SK-N-SH (cell line): ENCODE measurements around the gene TMEM72. TPM values are rescaled to one million over a fixed set of nuclear protein-coding genes. Genes with fewer than 3 reads are reported as not detected.
A peak's percentile ranks its signal among the peaks of the same experiment; 100 is the strongest.

Source experiments
- CTCF ChIA-PET: fragments of 300-600, 350-600 bp; formaldehyde crosslinking; extraction: SDS; loops from one replicate; lab custom pipeline; 2021; lab: Yijun Ruan, JAX
- POLR2A ChIA-PET: fragments of 350-600 bp; sonication (Branson Sonifier 250); formaldehyde crosslinking; extraction: SDS; loops from one replicate; lab custom pipeline; 2020; ENCODE audit warnings: antibody characterized with exemption, inconsistent platforms; lab: Yijun Ruan, JAX
- DNase-seq: peaks from one replicate; pipeline ENCODE4 v3.0.0; 2012
- H2AFZ ChIP-seq: fragments of 200-600 bp; sonication (generic); 2 replicates; pipeline ENCODE4 v1.8.1; 2016; ENCODE audit warnings: antibody characterized with exemption, mild to moderate bottlenecking, low read depth
- H3F3A ChIP-seq: fragments of 200-600 bp; sonication (generic); replicated peaks from 2 replicates; pipeline ENCODE3; 2016; ENCODE audit warnings: antibody characterized with exemption, mild to moderate bottlenecking; ENCODE audit not compliant: insufficient read depth
- H3K27ac ChIP-seq, 2 experiments: fragments of 200-500 bp in 1 of 2; fragments of 200-600 bp in 1 of 2; sonication (Bioruptor generic) in 1 of 2; sonication (generic), shearing (Covaris generic) in 1 of 2; 2 replicates each; pipeline versions ENCODE4 v1.5.1 to v1.6.1; 2014 to 2016; ENCODE audit warnings: low read depth in 2 of 2, inconsistent platforms in 1 of 2, low read length in 1 of 2, mild to moderate bottlenecking in 1 of 2, mixed read lengths in 1 of 2
- H3K27me3 ChIP-seq: fragments of 200-600 bp; sonication (generic), shearing (Covaris generic); 2 replicates; pipeline ENCODE4 v1.6.1; 2016; ENCODE audit warnings: mixed run types; ENCODE audit not compliant: insufficient read depth
- H3K36me3 ChIP-seq, 2 experiments: fragments of 200-500 bp in 1 of 2; fragments of 200-600 bp in 1 of 2; sonication (Bioruptor generic) in 1 of 2; sonication (generic) in 1 of 2; replicated peaks in 1 of 2; 2 replicates each; pipeline versions ENCODE3 to v1.5.1; 2014 to 2016; ENCODE audit warnings: low read length in 1 of 2, mild to moderate bottlenecking in 1 of 2; ENCODE audit not compliant: insufficient read depth in 2 of 2, control insufficient read depth in 1 of 2
- H3K4me1 ChIP-seq, 2 experiments: fragments of 200-500 bp in 1 of 2; fragments of 200-600 bp in 1 of 2; sonication (Bioruptor generic) in 1 of 2; sonication (generic), shearing (Covaris generic) in 1 of 2; 2 replicates each; pipeline versions ENCODE4 v1.5.1 to v1.6.1; 2014 to 2016; ENCODE audit warnings: low read depth in 1 of 2, low read length in 1 of 2, mixed run types in 1 of 2; ENCODE audit not compliant: insufficient read depth in 2 of 2, control insufficient read depth in 1 of 2
- H3K4me2 ChIP-seq: fragments of 200-600 bp; sonication (generic), shearing (Covaris generic); 2 replicates; pipeline ENCODE4 v1.6.1; 2017; ENCODE audit warnings: mixed run types
- H3K4me3 ChIP-seq, 2 experiments: fragments of 200-500 bp in 1 of 2; fragments of 200-600 bp in 1 of 2; sonication (Bioruptor generic) in 1 of 2; sonication (generic), shearing (Covaris generic) in 1 of 2; 2 replicates each; pipeline versions ENCODE4 v1.5.1 to v1.8.1; 2014 to 2016; ENCODE audit warnings: low read depth in 2 of 2, inconsistent platforms in 1 of 2, low read length in 1 of 2, mild to moderate bottlenecking in 1 of 2, mixed read lengths in 1 of 2, moderate library complexity in 1 of 2
- H3K79me2 ChIP-seq: fragments of 200-600 bp; sonication (generic); 2 replicates; pipeline ENCODE4 v1.8.1; 2017; ENCODE audit warnings: mild to moderate bottlenecking; ENCODE audit not compliant: insufficient read depth
- H3K9ac ChIP-seq: fragments of 200-600 bp; sonication (generic); 2 replicates; pipeline ENCODE4 v1.6.1; 2017; ENCODE audit warnings: mixed run types
- H3K9me2 ChIP-seq: fragments of 200-600 bp; sonication (generic); 2 replicates; pipeline ENCODE4 v1.6.1; 2017; ENCODE audit warnings: mixed run types
- H3K9me3 ChIP-seq: fragments of 200-600 bp; sonication (generic); 2 replicates; pipeline ENCODE4 v1.6.1; 2017; ENCODE audit warnings: mixed run types, mild to moderate bottlenecking, moderate library complexity
- H4K20me1 ChIP-seq: fragments of 200-600 bp; sonication (generic); 2 replicates; pipeline ENCODE4 v1.6.1; 2017; ENCODE audit warnings: mild to moderate bottlenecking, mixed run types; ENCODE audit not compliant: insufficient read depth
- CHD2 ChIP-seq: fragments of 150-350 bp; IDR thresholded peaks from 2 replicates; pipeline ENCODE4 v1.6.1; 2018; ENCODE audit warnings: low read length; ENCODE audit not compliant: partially characterized antibody
- EP300 ChIP-seq, 2 experiments: IDR thresholded peaks; 2 replicates each; pipeline versions ENCODE4 v1.4.0 to v1.6.1; 2012; ENCODE audit warnings: borderline replicate concordance in 1 of 2, low read depth in 1 of 2, low read length in 1 of 2
- EZH2phosphoT487 ChIP-seq: fragments of 200-600 bp; sonication (generic); IDR thresholded peaks from 2 replicates; pipeline ENCODE4 v1.6.1; 2017; ENCODE audit warnings: low read depth, mixed run types, mild to moderate bottlenecking, antibody characterized with exemption, moderate library complexity, borderline replicate concordance
- FOSL2 ChIP-seq: IDR thresholded peaks from 2 replicates; pipeline ENCODE4 v1.4.0; 2012; ENCODE audit warnings: low read depth, mild to moderate bottlenecking, moderate library complexity, borderline replicate concordance
- GABPA ChIP-seq: IDR thresholded peaks from 2 replicates; pipeline ENCODE4 v1.4.0; 2012; ENCODE audit warnings: low read depth, mild to moderate bottlenecking
- MEF2A ChIP-seq: IDR thresholded peaks from 2 replicates; pipeline ENCODE4 v1.4.0; 2012; ENCODE audit warnings: low read depth, borderline replicate concordance
- NFIC ChIP-seq: IDR thresholded peaks from 2 replicates; pipeline ENCODE4 v1.4.0; 2012; ENCODE audit warnings: borderline replicate concordance
- NRF1 ChIP-seq: IDR thresholded peaks from 2 replicates; pipeline ENCODE4 v1.6.1; 2012; ENCODE audit warnings: low read depth, mild to moderate bottlenecking, low read length
- PBX3 ChIP-seq: IDR thresholded peaks from 2 replicates; pipeline ENCODE4; 2012
- RAD21 ChIP-seq: IDR thresholded peaks from 2 replicates; pipeline ENCODE4 v1.6.1; 2012; ENCODE audit warnings: mild to moderate bottlenecking, low read length
- RCOR1 ChIP-seq: fragments of 150-350 bp; IDR thresholded peaks from 2 replicates; pipeline ENCODE4 v1.6.1; 2017; ENCODE audit warnings: antibody characterized with exemption, low read length
- RFX5 ChIP-seq: IDR thresholded peaks from 2 replicates; pipeline ENCODE4 v1.6.1; 2012; ENCODE audit warnings: mild to moderate bottlenecking, improper control_type of control experiment, low read length
- RXRA ChIP-seq: IDR thresholded peaks from 2 replicates; pipeline ENCODE4 v1.4.0; 2012; ENCODE audit warnings: low read depth, mild to moderate bottlenecking, borderline replicate concordance
- SMC3 ChIP-seq: IDR thresholded peaks from 2 replicates; pipeline ENCODE4 v1.6.1; 2012; ENCODE audit warnings: low read depth, low read length, improper control_type of control experiment
- TCF12 ChIP-seq: IDR thresholded peaks from 2 replicates; pipeline ENCODE4 v1.4.0; 2012
- TEAD4 ChIP-seq: IDR thresholded peaks from 2 replicates; pipeline ENCODE4 v1.4.0; 2012; ENCODE audit warnings: mild to moderate bottlenecking, borderline replicate concordance; ENCODE audit not compliant: insufficient read depth
- USF1 ChIP-seq: IDR thresholded peaks from 2 replicates; pipeline ENCODE4 v1.4.0; 2012; ENCODE audit warnings: low read depth, borderline replicate concordance
- YY1 ChIP-seq: IDR thresholded peaks from 2 replicates; pipeline ENCODE4 v1.4.0; 2012; ENCODE audit warnings: low read depth, mild to moderate bottlenecking
- ZBTB33 ChIP-seq: IDR thresholded peaks from 2 replicates; pipeline ENCODE4 v1.4.0; 2012; ENCODE audit warnings: low read depth, borderline replicate concordance
- WGBS: methylation state at CpG from one replicate; pipeline ENCODE4 v1.1.6; 2017; ENCODE audit warnings: low lambda C conversion rate; 5-methylcytosine and 5-hydroxymethylcytosine counted together
- polyA plus RNA-seq, 3 experiments: library from polyadenylated mRNA; depleted of rRNA; stranded (reverse); fragments of >200 nt; gene quantifications; 2 replicates each; pipeline ENCODE4 v1.2.3, GENCODE V29; 2012

Gene TMEM72
- polyA plus RNA-seq, 1 of the 3 experiments (the other 2 are of a cell fraction): not detected

GRCh38 chr10:44960482-44961229 is 49.5 kb downstream of the TMEM72 start:
- Histone ChIP-seq H3K9me3 (no peaks in the 10 kb centered on the region), H4K20me1 (no peaks in the 10 kb centered on the region), H3K4me2 (peak overlapping the region; percentile 96), H3K27ac (no peak overlapping the region), H3F3A (no peaks in the 10 kb centered on the region), H3K79me2 (peaks cover 7% of the 10 kb centered on the region; the same call in 1 of the 2 replicates), H3K4me1 (peaks cover 19 to 34% of the 10 kb centered on the region in 2 experiments; a peak in 3 of 4 replicates), H3K9ac (peak overlapping the region; percentile 59), H2AFZ (no peak overlapping the region), H3K27me3 (no peaks in the 10 kb centered on the region), H3K4me3 (peak overlapping the region; percentile 83 to 89), H3K36me3 (peaks cover 0 to 4% of the 10 kb centered on the region in 2 experiments), H3K9me2 (no peaks in the 10 kb centered on the region)
- WGBS: 91% methylated on average over 7 of the region's 7 CpGs
- ChIA-PET CTCF (interaction anchor here (0.8 to 2.9 kb wide), 3 partner anchors 13 to 28 kb away, joined by 4 to 16 read pairs (median 7); no protein-coding TSS in a partner anchor), POLR2A (no interaction called here)
- DNase-seq: no peak
- no peak for TF ChIP-seq GABPA
- TF ChIP-seq USF1: no peak
- TF ChIP-seq RFX5: no peak
- no peak for TF ChIP-seq RCOR1
- TF ChIP-seq NFIC: no peak
- TF ChIP-seq FOSL2: no peak
- TF ChIP-seq NRF1: no peak
- no peak for TF ChIP-seq ZBTB33
- no peak for TF ChIP-seq SMC3
- TF ChIP-seq MEF2A: no peak
- TF ChIP-seq TCF12: no peak
- TF ChIP-seq CHD2: no peak
- no peak for TF ChIP-seq EP300 (IDR thresholded peaks at IDR 0.05; ENCODE audit: borderline replicate concordance in 1 of 2, low read depth in 1 of 2, low read length in 1 of 2)
- TF ChIP-seq YY1: no peak
- TF ChIP-seq PBX3: no peak
- no peak for TF ChIP-seq RAD21
- TF ChIP-seq RXRA: no peak
- no peak for TF ChIP-seq EZH2phosphoT487
- no peak for TF ChIP-seq TEAD4
